HG03175 (cell line): ENCODE results near the gene PLCH1.

Experiments used
- ATAC-seq: cut with Tn5 transposase; IDR thresholded peaks from one replicate; pipeline ENCODE4 v1.9.1; 2021; ENCODE audit warnings: mild to moderate bottlenecking, moderate library complexity; ENCODE audit not compliant: unreplicated experiment

PLCH1 gene

DNA sequence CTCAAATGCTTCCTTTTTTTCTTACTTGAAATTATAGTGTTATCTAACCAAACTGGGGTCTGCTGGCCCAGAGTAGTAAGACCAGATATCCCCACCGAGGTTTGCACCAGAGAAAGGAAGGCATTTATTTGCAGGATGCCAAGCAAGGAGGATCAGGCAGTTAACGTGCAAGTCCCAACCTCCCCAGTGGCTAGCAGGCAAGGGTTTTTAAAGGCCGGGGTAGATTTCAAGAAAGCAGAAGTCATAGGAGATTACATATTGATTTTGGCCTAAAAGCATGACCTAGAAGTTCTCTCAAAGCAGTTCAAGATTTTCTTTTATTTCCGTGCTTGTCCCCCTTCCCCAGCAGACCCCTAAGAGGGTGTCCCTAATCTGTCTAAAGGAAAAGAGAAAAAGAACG, 418.6 kb downstream of the PLCH1 start:
- ATAC-seq: no peak
